ENCODE data around the gene ABHD4.

GRCh38 chr14:22600027-22600426 is 1.9 kb downstream of the ABHD4 start:
- no peak for TF ChIP-seq CTCF (IDR thresholded peaks at IDR 0.05; ENCODE audit: low read depth, low read length, missing input control)
- TF ChIP-seq YY1 (IDR thresholded peaks at IDR 0.05): no peak
- TF ChIP-seq REST (IDR thresholded peaks at IDR 0.05): no peak
- TF ChIP-seq GABPA (IDR thresholded peaks at IDR 0.05 in 1 of 2, conservative IDR thresholded peaks at IDR 0.05 in 1 of 2): no peak
- TF ChIP-seq JUND (IDR thresholded peaks at IDR 0.05): no peak
- no peak for TF ChIP-seq ZBTB33 (IDR thresholded peaks at IDR 0.05)
- no peak for TF ChIP-seq ATF3 (IDR thresholded peaks at IDR 0.05)
- TF ChIP-seq RXRA (IDR thresholded peaks at IDR 0.05): no peak
- no peak for TF ChIP-seq TAF1 (conservative IDR thresholded peaks at IDR 0.05)
- TF ChIP-seq EGR1 (IDR thresholded peaks at IDR 0.05; ENCODE audit: low read depth in 2 of 2): no peak

All from liver (tissue), 3 donors.